Measurements from ENCODE around the gene TAPBP. TPM values are rescaled to one million over a fixed set of nuclear protein-coding genes. Genes with fewer than 3 reads are reported as not detected.
"Not testable (repeated sequence)": the region's sequence is repeated elsewhere in the genome, so short reads cannot be mapped to it uniquely, and the experiment has no call there.

Gene TAPBP
- total RNA-seq, 1 donor from 2014 or later = 144 TPM

- TF ChIP-seq, protein P1, sequence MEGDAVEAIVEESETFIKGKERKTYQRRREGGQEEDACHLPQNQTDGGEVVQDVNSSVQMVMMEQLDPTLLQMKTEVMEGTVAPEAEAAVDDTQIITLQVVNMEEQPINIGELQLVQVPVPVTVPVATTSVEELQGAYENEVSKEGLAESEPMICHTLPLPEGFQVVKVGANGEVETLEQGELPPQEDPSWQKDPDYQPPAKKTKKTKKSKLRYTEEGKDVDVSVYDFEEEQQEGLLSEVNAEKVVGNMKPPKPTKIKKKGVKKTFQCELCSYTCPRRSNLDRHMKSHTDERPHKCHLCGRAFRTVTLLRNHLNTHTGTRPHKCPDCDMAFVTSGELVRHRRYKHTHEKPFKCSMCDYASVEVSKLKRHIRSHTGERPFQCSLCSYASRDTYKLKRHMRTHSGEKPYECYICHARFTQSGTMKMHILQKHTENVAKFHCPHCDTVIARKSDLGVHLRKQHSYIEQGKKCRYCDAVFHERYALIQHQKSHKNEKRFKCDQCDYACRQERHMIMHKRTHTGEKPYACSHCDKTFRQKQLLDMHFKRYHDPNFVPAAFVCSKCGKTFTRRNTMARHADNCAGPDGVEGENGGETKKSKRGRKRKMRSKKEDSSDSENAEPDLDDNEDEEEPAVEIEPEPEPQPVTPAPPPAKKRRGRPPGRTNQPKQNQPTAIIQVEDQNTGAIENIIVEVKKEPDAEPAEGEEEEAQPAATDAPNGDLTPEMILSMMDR (conservative IDR thresholded peaks at IDR 0.05; ENCODE audit: low read depth, low read length) = no peak
- peak overlapping the region; percentile 95 for H3K4me3 ChIP-seq (ENCODE audit: low read depth, low read length)
- DNase-seq (ENCODE audit: low read depth) = no peak
Observed at GRCh38 chr6:33272275-33273128, 41.4 kb downstream of the TAPBP start.

DNA sequence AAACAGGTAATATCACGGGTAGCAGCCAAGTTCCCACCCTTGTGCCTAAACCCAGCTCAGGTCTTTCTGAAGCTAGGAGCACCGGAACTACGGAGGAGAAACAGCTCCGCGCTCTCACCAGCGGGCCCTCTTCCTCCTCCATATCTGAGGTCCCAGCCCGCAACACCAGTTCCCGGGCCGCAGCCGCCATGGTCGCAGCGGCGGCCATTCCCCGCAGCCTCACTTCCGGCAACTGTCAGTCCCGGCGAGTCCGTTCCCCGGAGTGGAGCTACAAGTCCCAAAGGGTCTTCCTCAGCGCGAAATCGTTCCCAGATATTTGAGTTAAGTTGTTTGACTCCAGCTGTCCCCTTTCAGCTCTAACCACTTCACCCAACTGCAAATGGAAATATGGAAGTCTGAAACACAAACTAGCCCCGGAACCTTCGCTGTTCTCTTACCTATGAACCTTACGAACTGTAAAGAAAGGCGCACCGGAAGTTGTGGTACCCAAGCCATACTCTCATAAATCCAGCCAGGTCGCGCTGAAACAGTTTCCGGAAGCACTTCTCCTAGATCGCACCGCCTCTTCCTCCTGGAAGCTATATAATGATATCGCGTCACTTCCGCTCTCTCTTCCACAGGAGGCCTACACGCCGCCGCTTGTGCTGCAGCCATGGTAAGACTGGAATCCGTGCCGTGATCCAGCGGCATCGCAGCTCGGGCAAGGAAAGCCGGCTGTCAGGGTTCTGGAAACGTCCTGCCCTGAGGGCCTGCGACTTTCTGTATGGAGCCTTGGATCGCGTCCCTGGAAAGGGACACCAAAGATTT, 42.2 kb downstream of the TAPBP start, which contains the start of the genes RPS18 and VPS52:
RPS18 (plus strand) TSS at position 608 of the 807 bp plus-strand sequence; CDS start at position 653, 45 bp downstream.
VPS52 (minus strand) TSS at position 409 of the 807 bp plus-strand sequence; CDS start at position 208, 201 bp downstream.
- peak within 1 kb of the TSS; percentile 95 for H3K4me3 ChIP-seq (ENCODE audit: low read depth, low read length)
- TF ChIP-seq, protein P1 (conservative IDR thresholded peaks at IDR 0.05; ENCODE audit: low read depth, low read length) = no peak
- peak; percentile 98 for DNase-seq (ENCODE audit: low read depth)

DNA sequence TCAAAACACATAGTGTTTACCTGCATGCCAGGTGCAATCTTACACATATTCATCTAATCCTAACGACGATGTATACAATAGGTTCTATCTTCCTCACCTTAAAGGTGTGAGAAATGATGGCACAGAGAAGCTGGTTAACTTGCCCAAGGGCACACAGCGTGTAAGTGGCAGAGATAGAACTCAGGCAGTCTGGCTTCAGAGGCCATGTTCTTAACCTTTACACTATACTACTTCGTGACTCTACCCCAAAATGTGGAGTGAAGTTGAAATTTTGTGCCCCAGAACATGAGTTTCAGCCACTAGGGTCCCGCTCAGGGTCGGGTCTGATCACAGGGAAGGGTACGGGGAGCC, 42.8 kb downstream of the TAPBP start:
- no peak for DNase-seq (ENCODE audit: low read depth)
- TF ChIP-seq, protein P1 (conservative IDR thresholded peaks at IDR 0.05; ENCODE audit: low read depth, low read length) = peak; percentile 10

DNA sequence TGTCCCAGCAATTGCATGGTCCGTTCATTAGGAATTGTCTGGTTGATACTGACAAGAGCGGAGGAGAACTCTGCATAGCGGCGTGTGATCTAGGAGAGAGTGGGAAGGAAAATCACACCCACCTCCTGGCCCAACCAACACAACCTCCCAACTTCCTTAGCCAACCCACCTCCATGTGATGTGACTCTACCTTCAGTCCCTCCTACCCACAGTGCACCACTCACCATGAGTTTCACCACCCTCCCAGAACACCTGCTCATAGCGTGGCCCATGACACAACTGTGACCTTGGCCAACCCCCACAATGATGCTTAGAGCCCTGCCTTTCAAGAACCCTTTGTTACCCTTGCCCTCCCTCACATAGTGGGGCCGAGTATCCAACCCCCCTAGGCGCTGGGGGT, 49.9 kb downstream of the TAPBP start:
- no peak overlapping the region for H3K4me3 ChIP-seq (ENCODE audit: low read depth, low read length)
- DNase-seq (ENCODE audit: low read depth) = no peak
- TF ChIP-seq, protein P1 (conservative IDR thresholded peaks at IDR 0.05; ENCODE audit: low read depth, low read length) = no peak

More for the DNA sequence above, 42.8 kb downstream of the TAPBP start:
- peak overlapping the region; percentile 95 for H3K4me3 ChIP-seq (ENCODE audit: low read depth, low read length)

DNA sequence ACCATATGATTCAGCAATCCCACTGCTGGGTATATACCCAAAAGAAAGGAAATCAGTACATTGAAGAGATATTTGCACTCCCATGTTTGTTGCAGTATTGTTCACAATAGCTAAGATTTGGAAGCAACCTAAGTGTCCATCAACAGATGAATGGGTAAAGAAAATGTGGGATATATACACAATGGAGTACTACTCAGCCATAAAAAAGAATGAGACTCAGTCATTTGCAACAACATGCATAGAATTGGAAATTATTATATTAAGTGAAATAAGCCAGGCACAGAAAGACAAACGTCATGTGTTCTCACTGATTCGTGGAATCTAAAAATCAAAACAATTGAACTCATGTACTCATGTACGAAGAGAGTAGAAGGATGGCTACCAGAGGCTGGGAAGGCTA, 51.4 kb downstream of the TAPBP start:
- not testable (repeated sequence) for DNase-seq (ENCODE audit: low read depth); H3K4me3 ChIP-seq (ENCODE audit: low read depth, low read length)

GRCh38 chr6:33259032-33259431, 54.8 kb downstream of the TAPBP start:
- TF ChIP-seq, protein P1 (conservative IDR thresholded peaks at IDR 0.05; ENCODE audit: low read depth, low read length) = no peak
- no peak overlapping the region for H3K4me3 ChIP-seq (ENCODE audit: low read depth, low read length)
- no peak for DNase-seq (ENCODE audit: low read depth)

DNA sequence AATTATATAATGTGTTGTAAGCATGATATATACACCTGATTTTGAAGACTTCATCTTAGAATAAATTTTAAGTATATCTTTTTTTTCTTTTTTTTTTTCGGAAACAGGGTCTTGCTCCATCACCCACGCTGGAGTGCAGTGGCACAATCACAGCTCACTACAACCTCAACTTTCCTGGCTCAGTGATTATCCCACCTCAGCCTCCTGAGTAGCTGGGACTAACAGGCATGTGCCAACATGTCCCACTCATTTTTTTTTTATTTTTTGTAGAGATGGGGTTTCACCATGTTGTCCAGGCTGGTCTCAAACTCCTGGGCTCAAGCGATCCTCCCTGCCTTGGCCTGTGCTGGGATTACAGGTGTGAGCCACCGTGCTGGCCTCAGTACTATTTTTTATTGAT, 59.3 kb downstream of the TAPBP start:
- no peak for DNase-seq (ENCODE audit: low read depth)
- TF ChIP-seq, protein P1 (conservative IDR thresholded peaks at IDR 0.05; ENCODE audit: low read depth, low read length) = no peak
- no peak overlapping the region for H3K4me3 ChIP-seq (ENCODE audit: low read depth, low read length)

Data from epithelial cell of proximal tubule (primary cell).